Fibroblast of lung (primary cell): ENCODE measurements around the gene RAB36.

Experiments
- EZH2 ChIP-seq: IDR thresholded peaks from 2 replicates; pipeline ENCODE4 v1.5.1; 2012; ENCODE audit warnings: low read length, control low read depth, mild to moderate bottlenecking; ENCODE audit errors: missing control alignments
- TF ChIP-seq, protein P1 (sequence below), 2 donors: IDR thresholded peaks in 1 of 2; conservative IDR thresholded peaks in 1 of 2; 1 replicate in 1 of 2; 2 replicates in 1 of 2; pipeline ENCODE4 v1.5.1; 2011 to 2012; ENCODE audit warnings: low read length in 2 of 2, control low read depth in 1 of 2, inconsistent platforms in 1 of 2, low read depth in 1 of 2, mild to moderate bottlenecking in 1 of 2

DNA sequence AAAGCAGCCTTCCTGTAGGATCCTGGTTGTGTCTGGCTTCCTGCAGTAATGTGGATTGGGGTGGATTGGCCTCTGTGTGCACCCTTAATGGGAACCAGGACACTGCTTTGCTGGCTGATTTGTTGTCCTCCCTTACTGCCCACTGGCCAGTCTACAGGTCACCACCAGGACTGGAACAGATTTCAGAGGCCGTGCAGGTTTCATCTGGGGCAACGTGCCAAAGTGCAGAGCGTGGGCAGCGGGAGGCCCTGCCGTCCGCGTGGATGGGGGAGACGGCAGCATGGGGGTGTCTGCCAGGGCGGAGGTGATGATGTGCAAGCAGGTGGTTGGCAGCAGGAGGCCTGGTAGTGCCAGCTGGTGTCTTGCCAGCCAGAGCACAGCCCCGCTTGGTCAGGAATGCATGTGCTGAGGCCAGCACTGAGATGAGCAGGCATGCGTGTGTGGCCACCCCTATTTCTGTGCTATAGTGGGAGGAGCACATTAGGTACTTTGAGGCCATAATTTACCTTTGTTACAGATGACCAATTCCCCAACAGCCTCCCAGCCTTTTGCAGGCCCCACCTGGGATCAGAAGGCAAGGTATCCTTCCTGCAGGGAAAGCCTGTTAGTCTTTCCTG, 59.4 kb downstream of the RAB36 start:
- TF ChIP-seq, protein P1, sequence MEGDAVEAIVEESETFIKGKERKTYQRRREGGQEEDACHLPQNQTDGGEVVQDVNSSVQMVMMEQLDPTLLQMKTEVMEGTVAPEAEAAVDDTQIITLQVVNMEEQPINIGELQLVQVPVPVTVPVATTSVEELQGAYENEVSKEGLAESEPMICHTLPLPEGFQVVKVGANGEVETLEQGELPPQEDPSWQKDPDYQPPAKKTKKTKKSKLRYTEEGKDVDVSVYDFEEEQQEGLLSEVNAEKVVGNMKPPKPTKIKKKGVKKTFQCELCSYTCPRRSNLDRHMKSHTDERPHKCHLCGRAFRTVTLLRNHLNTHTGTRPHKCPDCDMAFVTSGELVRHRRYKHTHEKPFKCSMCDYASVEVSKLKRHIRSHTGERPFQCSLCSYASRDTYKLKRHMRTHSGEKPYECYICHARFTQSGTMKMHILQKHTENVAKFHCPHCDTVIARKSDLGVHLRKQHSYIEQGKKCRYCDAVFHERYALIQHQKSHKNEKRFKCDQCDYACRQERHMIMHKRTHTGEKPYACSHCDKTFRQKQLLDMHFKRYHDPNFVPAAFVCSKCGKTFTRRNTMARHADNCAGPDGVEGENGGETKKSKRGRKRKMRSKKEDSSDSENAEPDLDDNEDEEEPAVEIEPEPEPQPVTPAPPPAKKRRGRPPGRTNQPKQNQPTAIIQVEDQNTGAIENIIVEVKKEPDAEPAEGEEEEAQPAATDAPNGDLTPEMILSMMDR (conservative IDR thresholded peaks at IDR 0.05 in 1 of 2, IDR thresholded peaks at IDR 0.05 in 1 of 2; ENCODE audit: low read depth in 1 of 2, low read length in 2 of 2): no peak
- TF ChIP-seq EZH2: no peak
